Breast epithelium (tissue), 3 donors: ENCODE results near the gene FLVCR2.

Experiments used
- CTCF ChIP-seq, 3 donors: fragments of 450-650 bp; IDR thresholded peaks; one replicate each; pipeline ENCODE4 v1.5.1; 2016 to 2017; ENCODE audit warnings: antibody characterized with exemption in 3 of 3, mild to moderate bottlenecking in 3 of 3, moderate library complexity in 3 of 3
- POLR2A ChIP-seq: fragments of 450-650 bp; IDR thresholded peaks from one replicate; pipeline ENCODE4 v1.6.1; 2016; ENCODE audit warnings: antibody characterized with exemption, mild to moderate bottlenecking, moderate library complexity

DNA sequence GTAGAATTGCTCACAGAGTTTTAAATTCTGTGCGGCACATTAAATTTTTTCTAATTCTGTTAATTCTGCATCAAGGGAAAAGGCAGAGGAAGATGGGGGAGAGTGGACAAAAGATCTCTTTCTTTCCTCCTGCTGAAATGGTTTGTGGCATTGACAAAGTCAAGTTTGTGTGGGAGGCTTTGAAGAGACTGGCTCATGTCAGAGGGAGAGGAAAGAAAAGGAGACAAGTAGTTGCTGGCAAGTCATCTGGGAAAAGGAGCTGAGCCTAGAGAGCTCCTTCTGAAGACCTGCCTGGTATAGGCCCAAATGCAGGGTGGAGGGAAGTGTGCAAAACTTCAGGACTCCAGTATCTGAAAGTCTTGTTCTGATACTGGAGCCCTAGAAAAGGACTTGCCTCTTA, 119.0 kb downstream of the FLVCR2 start:
- TF ChIP-seq CTCF (IDR thresholded peaks at IDR 0.05) (no peak), POLR2A (no peak)
